HepG2 (cell line): Measurements from ENCODE around the gene SIK3. TPM values are rescaled to one million over a fixed set of nuclear protein-coding genes. Genes with fewer than 3 reads are reported as not detected.

ENCODE experiments used
- ATF7 ChIP-seq, 2 experiments: fragments of 450-650 bp in 1 of 2; sonication (generic) in 1 of 2; formaldehyde crosslinking in 1 of 2; IDR thresholded peaks; 2 replicates each; pipeline versions ENCODE4 v1.4.0 to v1.6.1; 2016 to 2020; ENCODE audit warnings: antibody characterized with exemption in 1 of 2, mild to moderate bottlenecking in 1 of 2, missing genetic modification reagents in 1 of 2
- GLI4 ChIP-seq: sonication (generic); formaldehyde crosslinking; IDR thresholded peaks from 2 replicates; pipeline ENCODE4 v1.5.1; 2020; ENCODE audit warnings: missing genetic modification reagents, mild to moderate bottlenecking, moderate library complexity, borderline replicate concordance
- HIVEP1 ChIP-seq: sonication (generic); formaldehyde crosslinking; IDR thresholded peaks from 2 replicates; pipeline ENCODE4 v1.4.0; 2020; ENCODE audit warnings: mild to moderate bottlenecking, missing genetic modification reagents
- HNF4G ChIP-seq, 2 experiments: sonication (generic) in 1 of 2; formaldehyde crosslinking in 1 of 2; IDR thresholded peaks; 2 replicates each; pipeline versions ENCODE4 v1.4.0 to v1.6.1; 2011 to 2020; ENCODE audit warnings: borderline replicate concordance in 2 of 2, low read depth in 2 of 2, mild to moderate bottlenecking in 2 of 2, low read length in 1 of 2, missing genetic modification reagents in 1 of 2, moderate library complexity in 1 of 2
- JUN ChIP-seq: sonication (generic); formaldehyde crosslinking; IDR thresholded peaks from 2 replicates; pipeline ENCODE4 v1.4.0; 2020; ENCODE audit warnings: mild to moderate bottlenecking, missing genetic modification reagents
- NR2F6 ChIP-seq, 2 experiments: IDR thresholded peaks; 2 replicates each; pipeline ENCODE4 v1.6.1; 2016; ENCODE audit warnings: antibody characterized with exemption in 1 of 2, mild to moderate bottlenecking in 1 of 2
- SAP130 ChIP-seq: IDR thresholded peaks from 2 replicates; pipeline ENCODE4 v1.6.1; 2016; ENCODE audit warnings: low read depth
- SIX1 ChIP-seq: sonication (generic); formaldehyde crosslinking; IDR thresholded peaks from 2 replicates; pipeline ENCODE4 v1.4.0; 2020; ENCODE audit warnings: missing genetic modification reagents, borderline replicate concordance
- SIX4 ChIP-seq: sonication (generic); formaldehyde crosslinking; IDR thresholded peaks from 2 replicates; pipeline ENCODE4 v1.4.0; 2020; ENCODE audit warnings: missing genetic modification reagents
- ZNF331 ChIP-seq: sonication (generic); formaldehyde crosslinking; IDR thresholded peaks from 2 replicates; pipeline ENCODE4 v1.4.0; 2020; ENCODE audit warnings: missing genetic modification reagents
- ZNF740 ChIP-seq: sonication (generic); formaldehyde crosslinking; IDR thresholded peaks from 2 replicates; pipeline ENCODE4 v1.4.0; 2020; ENCODE audit warnings: missing genetic modification reagents
- ZNF777 ChIP-seq: sonication (generic); formaldehyde crosslinking; IDR thresholded peaks from 2 replicates; pipeline ENCODE4 v1.4.0; 2020; ENCODE audit warnings: missing genetic modification reagents
- polyA plus RNA-seq, 8 experiments: library from polyadenylated mRNA; depleted of rRNA in 3 of 8; stranded (reverse) in 7 of 8; unstranded in 1 of 8; fragments of >200 nt; fragmentation: Illumina TruSeq in 4 of 8; extraction: Trizol in 4 of 8; gene quantifications; 2 replicates each; pipeline versions ENCODE4 v1.2.1 to v1.2.3, GENCODE V29; 2011 to 2016; ENCODE audit warnings: low read depth in 4 of 8, missing spikeins in 1 of 8, mixed read lengths in 1 of 8; ENCODE audit not compliant: insufficient read depth in 1 of 8
- total RNA-seq, 5 experiments: library from RNA; depleted of rRNA; stranded (reverse); fragments of >200 nt; fragmentation: Illumina TruSeq; extraction: Trizol; gene quantifications; 2 replicates each; pipeline ENCODE4 v1.2.3, GENCODE V29; 2016; ENCODE audit warnings: low read depth in 1 of 5
- TF ChIP-seq, protein P1 (sequence below): sonication (generic); formaldehyde crosslinking; IDR thresholded peaks from 2 replicates; pipeline ENCODE4 v1.5.0; 2020; ENCODE audit warnings: mild to moderate bottlenecking, missing genetic modification reagents, moderate library complexity
- TF ChIP-seq, protein P2 (sequence below): IDR thresholded peaks from 2 replicates; pipeline ENCODE4 v1.6.1; 2016; ENCODE audit warnings: mild to moderate bottlenecking
- TF ChIP-seq, protein P3 (sequence below), 2 experiments: fragments of 450-650 bp in 1 of 2; sonication (generic) in 1 of 2; formaldehyde crosslinking; IDR thresholded peaks; 2 replicates each; pipeline versions ENCODE4 v1.5.0 to v1.8.0; 2020 to 2022; ENCODE audit warnings: mild to moderate bottlenecking in 1 of 2, missing genetic modification reagents in 1 of 2
- TF ChIP-seq, protein P4 (sequence below): sonication (generic); formaldehyde crosslinking; IDR thresholded peaks from 2 replicates; pipeline ENCODE4 v1.5.0; 2020; ENCODE audit warnings: missing genetic modification reagents
- TF ChIP-seq, protein P5 (sequence below): sonication (generic); formaldehyde crosslinking; IDR thresholded peaks from 2 replicates; pipeline ENCODE4 v1.4.0; 2020; ENCODE audit warnings: mild to moderate bottlenecking, missing genetic modification reagents

SIK3 gene
- total and polyA plus RNA-seq, 2 of the 13 experiments (the other 11 are each of a cell fraction or from before 2014, with no cell fraction given): 5.7 to 9.8 TPM

GRCh38 chr11:117020869-117021564 lies 77.2 kb downstream of the SIK3 start (continued):
- TF ChIP-seq, protein P1, sequence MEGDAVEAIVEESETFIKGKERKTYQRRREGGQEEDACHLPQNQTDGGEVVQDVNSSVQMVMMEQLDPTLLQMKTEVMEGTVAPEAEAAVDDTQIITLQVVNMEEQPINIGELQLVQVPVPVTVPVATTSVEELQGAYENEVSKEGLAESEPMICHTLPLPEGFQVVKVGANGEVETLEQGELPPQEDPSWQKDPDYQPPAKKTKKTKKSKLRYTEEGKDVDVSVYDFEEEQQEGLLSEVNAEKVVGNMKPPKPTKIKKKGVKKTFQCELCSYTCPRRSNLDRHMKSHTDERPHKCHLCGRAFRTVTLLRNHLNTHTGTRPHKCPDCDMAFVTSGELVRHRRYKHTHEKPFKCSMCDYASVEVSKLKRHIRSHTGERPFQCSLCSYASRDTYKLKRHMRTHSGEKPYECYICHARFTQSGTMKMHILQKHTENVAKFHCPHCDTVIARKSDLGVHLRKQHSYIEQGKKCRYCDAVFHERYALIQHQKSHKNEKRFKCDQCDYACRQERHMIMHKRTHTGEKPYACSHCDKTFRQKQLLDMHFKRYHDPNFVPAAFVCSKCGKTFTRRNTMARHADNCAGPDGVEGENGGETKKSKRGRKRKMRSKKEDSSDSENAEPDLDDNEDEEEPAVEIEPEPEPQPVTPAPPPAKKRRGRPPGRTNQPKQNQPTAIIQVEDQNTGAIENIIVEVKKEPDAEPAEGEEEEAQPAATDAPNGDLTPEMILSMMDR: no peak
- TF ChIP-seq NR2F6 (IDR thresholded peaks at IDR 0.05): peak; percentile 93
- peak; percentile 89 for TF ChIP-seq NR2F6 (CRISPR knock-in tag; IDR thresholded peaks at IDR 0.05)
- TF ChIP-seq, protein P2, sequence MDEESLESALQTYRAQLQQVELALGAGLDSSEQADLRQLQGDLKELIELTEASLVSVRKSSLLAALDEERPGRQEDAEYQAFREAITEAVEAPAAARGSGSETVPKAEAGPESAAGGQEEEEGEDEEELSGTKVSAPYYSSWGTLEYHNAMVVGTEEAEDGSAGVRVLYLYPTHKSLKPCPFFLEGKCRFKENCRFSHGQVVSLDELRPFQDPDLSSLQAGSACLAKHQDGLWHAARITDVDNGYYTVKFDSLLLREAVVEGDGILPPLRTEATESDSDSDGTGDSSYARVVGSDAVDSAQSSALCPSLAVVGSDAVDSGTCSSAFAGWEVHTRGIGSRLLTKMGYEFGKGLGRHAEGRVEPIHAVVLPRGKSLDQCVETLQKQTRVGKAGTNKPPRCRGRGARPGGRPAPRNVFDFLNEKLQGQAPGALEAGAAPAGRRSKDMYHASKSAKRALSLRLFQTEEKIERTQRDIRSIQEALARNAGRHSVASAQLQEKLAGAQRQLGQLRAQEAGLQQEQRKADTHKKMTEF: peak; percentile 62; the same call in 1 of the 2 replicates
- no peak for TF ChIP-seq ZNF740 (CRISPR knock-in tag)
- TF ChIP-seq, protein P3, sequence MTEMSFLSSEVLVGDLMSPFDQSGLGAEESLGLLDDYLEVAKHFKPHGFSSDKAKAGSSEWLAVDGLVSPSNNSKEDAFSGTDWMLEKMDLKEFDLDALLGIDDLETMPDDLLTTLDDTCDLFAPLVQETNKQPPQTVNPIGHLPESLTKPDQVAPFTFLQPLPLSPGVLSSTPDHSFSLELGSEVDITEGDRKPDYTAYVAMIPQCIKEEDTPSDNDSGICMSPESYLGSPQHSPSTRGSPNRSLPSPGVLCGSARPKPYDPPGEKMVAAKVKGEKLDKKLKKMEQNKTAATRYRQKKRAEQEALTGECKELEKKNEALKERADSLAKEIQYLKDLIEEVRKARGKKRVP (CRISPR knock-in tag; IDR thresholded peaks at IDR 0.05): no peak
- TF ChIP-seq ZNF777: no peak
- TF ChIP-seq SIX4 (CRISPR knock-in tag): no peak
- peak; percentile 75 for TF ChIP-seq SAP130 (CRISPR knock-in tag)
- TF ChIP-seq, protein P4, sequence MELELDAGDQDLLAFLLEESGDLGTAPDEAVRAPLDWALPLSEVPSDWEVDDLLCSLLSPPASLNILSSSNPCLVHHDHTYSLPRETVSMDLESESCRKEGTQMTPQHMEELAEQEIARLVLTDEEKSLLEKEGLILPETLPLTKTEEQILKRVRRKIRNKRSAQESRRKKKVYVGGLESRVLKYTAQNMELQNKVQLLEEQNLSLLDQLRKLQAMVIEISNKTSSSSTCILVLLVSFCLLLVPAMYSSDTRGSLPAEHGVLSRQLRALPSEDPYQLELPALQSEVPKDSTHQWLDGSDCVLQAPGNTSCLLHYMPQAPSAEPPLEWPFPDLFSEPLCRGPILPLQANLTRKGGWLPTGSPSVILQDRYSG (CRISPR knock-in tag): no peak
- TF ChIP-seq, protein P5, sequence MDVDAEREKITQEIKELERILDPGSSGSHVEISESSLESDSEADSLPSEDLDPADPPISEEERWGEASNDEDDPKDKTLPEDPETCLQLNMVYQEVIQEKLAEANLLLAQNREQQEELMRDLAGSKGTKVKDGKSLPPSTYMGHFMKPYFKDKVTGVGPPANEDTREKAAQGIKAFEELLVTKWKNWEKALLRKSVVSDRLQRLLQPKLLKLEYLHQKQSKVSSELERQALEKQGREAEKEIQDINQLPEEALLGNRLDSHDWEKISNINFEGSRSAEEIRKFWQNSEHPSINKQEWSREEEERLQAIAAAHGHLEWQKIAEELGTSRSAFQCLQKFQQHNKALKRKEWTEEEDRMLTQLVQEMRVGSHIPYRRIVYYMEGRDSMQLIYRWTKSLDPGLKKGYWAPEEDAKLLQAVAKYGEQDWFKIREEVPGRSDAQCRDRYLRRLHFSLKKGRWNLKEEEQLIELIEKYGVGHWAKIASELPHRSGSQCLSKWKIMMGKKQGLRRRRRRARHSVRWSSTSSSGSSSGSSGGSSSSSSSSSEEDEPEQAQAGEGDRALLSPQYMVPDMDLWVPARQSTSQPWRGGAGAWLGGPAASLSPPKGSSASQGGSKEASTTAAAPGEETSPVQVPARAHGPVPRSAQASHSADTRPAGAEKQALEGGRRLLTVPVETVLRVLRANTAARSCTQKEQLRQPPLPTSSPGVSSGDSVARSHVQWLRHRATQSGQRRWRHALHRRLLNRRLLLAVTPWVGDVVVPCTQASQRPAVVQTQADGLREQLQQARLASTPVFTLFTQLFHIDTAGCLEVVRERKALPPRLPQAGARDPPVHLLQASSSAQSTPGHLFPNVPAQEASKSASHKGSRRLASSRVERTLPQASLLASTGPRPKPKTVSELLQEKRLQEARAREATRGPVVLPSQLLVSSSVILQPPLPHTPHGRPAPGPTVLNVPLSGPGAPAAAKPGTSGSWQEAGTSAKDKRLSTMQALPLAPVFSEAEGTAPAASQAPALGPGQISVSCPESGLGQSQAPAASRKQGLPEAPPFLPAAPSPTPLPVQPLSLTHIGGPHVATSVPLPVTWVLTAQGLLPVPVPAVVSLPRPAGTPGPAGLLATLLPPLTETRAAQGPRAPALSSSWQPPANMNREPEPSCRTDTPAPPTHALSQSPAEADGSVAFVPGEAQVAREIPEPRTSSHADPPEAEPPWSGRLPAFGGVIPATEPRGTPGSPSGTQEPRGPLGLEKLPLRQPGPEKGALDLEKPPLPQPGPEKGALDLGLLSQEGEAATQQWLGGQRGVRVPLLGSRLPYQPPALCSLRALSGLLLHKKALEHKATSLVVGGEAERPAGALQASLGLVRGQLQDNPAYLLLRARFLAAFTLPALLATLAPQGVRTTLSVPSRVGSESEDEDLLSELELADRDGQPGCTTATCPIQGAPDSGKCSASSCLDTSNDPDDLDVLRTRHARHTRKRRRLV (CRISPR knock-in tag): no peak
- no peak for TF ChIP-seq GLI4 (CRISPR knock-in tag)
- TF ChIP-seq ZNF331: 0 out of 2 replicates have a peak, but pooled peaks have one; percentile 46
- TF ChIP-seq SIX1 (CRISPR knock-in tag): peak; percentile 27; the same call in 1 of the 2 replicates
- TF ChIP-seq JUN: no peak
- peak; percentile 68; the same call in 1 of the 2 replicates for TF ChIP-seq HNF4G (IDR thresholded peaks at IDR 0.05; ENCODE audit: borderline replicate concordance, low read depth, low read length)
- TF ChIP-seq HNF4G (CRISPR knock-in tag; IDR thresholded peaks at IDR 0.05; ENCODE audit: borderline replicate concordance, low read depth): peak; percentile 33; the same call in 1 of the 2 replicates
- TF ChIP-seq ATF7 (IDR thresholded peaks at IDR 0.05): no peak
- no peak for TF ChIP-seq ATF7 (CRISPR knock-in tag; IDR thresholded peaks at IDR 0.05)
- TF ChIP-seq HIVEP1 (CRISPR knock-in tag): no peak
